GM12801 (cell line): Measurements from ENCODE around the gene ATG2B.

Experiments used
- CTCF ChIP-seq: IDR thresholded peaks from one replicate; pipeline ENCODE4 v1.5.1; 2011; ENCODE audit warnings: control low read depth; ENCODE audit not compliant: insufficient read length; ENCODE audit errors: extremely low read depth

ATG2B gene

GRCh38 chr14:96403409-96403808 is 40.3 kb upstream of the ATG2B start:
- TF ChIP-seq CTCF = no peak

- no peak for TF ChIP-seq CTCF
Measured at GRCh38 chr14:96400495-96400894, 37.4 kb upstream of the ATG2B start.

GRCh38 chr14:96399405-96399804 is 36.3 kb upstream of the ATG2B start:
- no peak for TF ChIP-seq CTCF

GRCh38 chr14:96398921-96399320 is 35.8 kb upstream of the ATG2B start:
- no peak for TF ChIP-seq CTCF

GRCh38 chr14:96398432-96398831 is 35.3 kb upstream of the ATG2B start:
- no peak for TF ChIP-seq CTCF

GRCh38 chr14:96394047-96394815 is 31.1 kb upstream of the ATG2B start:
- TF ChIP-seq CTCF = no peak

- no peak for TF ChIP-seq CTCF
Measured at GRCh38 chr14:96393071-96393691, 30.0 kb upstream of the ATG2B start.
